B cell (primary cell): ENCODE data around the gene NTNG1.

Experiments
- EZH2 ChIP-seq: IDR thresholded peaks from 2 replicates; pipeline ENCODE4 v1.6.1; 2012; ENCODE audit warnings: borderline replicate concordance, low read depth, mild to moderate bottlenecking, moderate library complexity, low read length; ENCODE audit not compliant: insufficient read depth, poor library complexity, severe bottlenecking
- TF ChIP-seq, protein P1 (sequence below): fragments of 200-600 bp; IDR thresholded peaks from one replicate; pipeline ENCODE4 v1.8.0; 2022; ENCODE audit warnings: antibody characterized with exemption, mild to moderate bottlenecking

DNA sequence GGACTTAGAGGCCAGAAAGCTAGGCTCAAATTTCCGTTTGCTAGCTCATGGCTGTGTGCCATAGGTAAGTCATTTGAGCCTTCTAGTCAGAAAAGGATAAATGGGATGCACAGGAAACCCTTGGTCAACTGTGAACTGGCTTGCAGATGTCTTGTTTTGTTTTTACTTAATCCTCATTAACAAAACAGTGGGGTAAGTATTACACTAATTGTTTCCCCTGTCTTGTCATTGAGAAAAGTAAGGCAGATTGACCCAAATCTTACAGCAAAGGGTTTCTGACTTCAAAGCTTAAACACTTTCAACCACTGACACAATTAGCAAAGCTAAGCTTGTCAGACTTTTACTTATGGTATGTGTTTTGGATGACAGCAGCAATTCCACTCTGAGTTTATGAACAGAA is 291.3 kb downstream of the NTNG1 start:
- TF ChIP-seq, protein P1, sequence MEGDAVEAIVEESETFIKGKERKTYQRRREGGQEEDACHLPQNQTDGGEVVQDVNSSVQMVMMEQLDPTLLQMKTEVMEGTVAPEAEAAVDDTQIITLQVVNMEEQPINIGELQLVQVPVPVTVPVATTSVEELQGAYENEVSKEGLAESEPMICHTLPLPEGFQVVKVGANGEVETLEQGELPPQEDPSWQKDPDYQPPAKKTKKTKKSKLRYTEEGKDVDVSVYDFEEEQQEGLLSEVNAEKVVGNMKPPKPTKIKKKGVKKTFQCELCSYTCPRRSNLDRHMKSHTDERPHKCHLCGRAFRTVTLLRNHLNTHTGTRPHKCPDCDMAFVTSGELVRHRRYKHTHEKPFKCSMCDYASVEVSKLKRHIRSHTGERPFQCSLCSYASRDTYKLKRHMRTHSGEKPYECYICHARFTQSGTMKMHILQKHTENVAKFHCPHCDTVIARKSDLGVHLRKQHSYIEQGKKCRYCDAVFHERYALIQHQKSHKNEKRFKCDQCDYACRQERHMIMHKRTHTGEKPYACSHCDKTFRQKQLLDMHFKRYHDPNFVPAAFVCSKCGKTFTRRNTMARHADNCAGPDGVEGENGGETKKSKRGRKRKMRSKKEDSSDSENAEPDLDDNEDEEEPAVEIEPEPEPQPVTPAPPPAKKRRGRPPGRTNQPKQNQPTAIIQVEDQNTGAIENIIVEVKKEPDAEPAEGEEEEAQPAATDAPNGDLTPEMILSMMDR, result no peak
- TF ChIP-seq EZH2, result no peak
